ENCODE data around the gene CTNNB1.

CTNNB1 gene

GRCh38 chr3:41176596-41176995 lies 22.7 kb upstream of the CTNNB1 start:
- TF ChIP-seq, protein P1, sequence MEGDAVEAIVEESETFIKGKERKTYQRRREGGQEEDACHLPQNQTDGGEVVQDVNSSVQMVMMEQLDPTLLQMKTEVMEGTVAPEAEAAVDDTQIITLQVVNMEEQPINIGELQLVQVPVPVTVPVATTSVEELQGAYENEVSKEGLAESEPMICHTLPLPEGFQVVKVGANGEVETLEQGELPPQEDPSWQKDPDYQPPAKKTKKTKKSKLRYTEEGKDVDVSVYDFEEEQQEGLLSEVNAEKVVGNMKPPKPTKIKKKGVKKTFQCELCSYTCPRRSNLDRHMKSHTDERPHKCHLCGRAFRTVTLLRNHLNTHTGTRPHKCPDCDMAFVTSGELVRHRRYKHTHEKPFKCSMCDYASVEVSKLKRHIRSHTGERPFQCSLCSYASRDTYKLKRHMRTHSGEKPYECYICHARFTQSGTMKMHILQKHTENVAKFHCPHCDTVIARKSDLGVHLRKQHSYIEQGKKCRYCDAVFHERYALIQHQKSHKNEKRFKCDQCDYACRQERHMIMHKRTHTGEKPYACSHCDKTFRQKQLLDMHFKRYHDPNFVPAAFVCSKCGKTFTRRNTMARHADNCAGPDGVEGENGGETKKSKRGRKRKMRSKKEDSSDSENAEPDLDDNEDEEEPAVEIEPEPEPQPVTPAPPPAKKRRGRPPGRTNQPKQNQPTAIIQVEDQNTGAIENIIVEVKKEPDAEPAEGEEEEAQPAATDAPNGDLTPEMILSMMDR (conservative IDR thresholded peaks at IDR 0.05; ENCODE audit: low read depth, low read length): no peak
- H3K4me3 ChIP-seq (ENCODE audit: low read length): no peak overlapping the region
- no peak for DNase-seq (ENCODE audit: low read depth)

DNA sequence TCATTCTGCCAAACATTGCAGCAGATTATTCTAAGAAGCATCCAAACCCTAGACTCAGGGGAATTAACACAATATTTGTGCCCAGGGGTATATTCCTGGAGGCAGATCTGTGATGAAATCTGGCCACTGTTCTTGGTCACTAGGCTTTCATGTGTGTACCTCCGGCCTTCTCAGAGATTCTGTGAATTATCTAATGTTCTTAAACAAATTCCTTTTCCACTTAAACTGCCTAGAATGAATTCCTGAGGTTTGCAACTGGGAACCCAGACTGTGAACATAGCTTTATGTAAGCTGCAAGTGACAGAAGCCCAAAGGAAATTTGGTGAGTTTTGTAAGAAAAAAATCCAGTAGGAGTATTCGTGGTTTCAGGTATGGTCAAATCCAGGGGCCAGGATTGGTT lies 20.7 kb upstream of the CTNNB1 start:
- H3K4me3 ChIP-seq (ENCODE audit: low read length): no peak overlapping the region
- TF ChIP-seq, protein P1 (conservative IDR thresholded peaks at IDR 0.05; ENCODE audit: low read depth, low read length): no peak
- no peak for DNase-seq (ENCODE audit: low read depth)

DNA sequence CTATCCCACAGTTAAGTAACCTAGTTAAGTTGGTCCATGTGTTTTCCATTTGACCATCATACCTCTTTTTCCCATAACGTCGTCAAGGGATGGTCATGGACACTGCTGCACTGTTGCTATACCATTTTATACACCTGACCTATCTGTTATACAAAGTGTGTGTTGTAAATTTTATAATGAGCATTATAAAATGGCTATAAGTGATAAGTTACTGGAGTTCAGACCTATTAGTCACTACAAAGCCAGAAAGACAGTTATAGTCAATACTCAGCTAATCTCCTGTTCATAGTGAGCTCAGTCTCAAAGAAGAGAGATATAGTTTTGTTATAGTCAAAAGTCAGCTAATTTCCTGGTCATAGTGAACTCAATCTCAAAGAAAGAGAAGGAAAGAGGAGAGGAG lies 18.9 kb upstream of the CTNNB1 start:
- TF ChIP-seq, protein P1 (conservative IDR thresholded peaks at IDR 0.05; ENCODE audit: low read depth, low read length): no peak
- DNase-seq (ENCODE audit: low read depth): no peak
- H3K4me3 ChIP-seq (ENCODE audit: low read length): no peak overlapping the region

DNA sequence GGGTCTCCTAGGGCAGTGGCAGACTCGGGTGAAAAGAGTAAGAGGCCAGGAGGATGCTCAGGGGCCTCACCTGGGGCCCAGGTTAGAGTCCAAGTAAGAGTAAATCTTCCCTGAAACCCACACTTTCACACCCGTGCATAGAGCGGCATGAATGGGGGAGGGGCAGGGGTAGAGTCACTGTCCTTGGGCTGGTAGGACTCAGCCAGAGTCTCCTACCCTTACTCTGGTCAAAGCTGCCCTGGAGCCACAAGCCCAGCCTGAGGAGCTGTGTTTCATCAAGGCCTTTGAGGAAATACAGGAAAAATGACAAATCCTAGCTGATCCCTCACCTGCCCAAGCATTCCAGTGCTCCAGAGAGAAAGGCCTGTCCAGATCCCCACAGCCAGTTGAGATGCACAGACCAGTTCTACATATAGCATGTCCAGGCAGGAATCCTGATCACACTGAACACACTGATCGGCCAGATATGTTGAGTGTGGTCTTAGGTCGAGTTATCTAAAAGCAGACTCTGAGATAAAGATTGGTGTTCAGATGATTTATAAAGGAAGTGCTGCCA lies 16.7 kb upstream of the CTNNB1 start:
- TF ChIP-seq, protein P1 (conservative IDR thresholded peaks at IDR 0.05; ENCODE audit: low read depth, low read length): no peak
- no peak overlapping the region for H3K4me3 ChIP-seq (ENCODE audit: low read length)
- DNase-seq (ENCODE audit: low read depth): no peak

GRCh38 chr3:41184394-41184793 lies 14.9 kb upstream of the CTNNB1 start:
- no peak overlapping the region for H3K4me3 ChIP-seq (ENCODE audit: low read length)
- no peak for DNase-seq (ENCODE audit: low read depth)
- TF ChIP-seq, protein P1 (conservative IDR thresholded peaks at IDR 0.05; ENCODE audit: low read depth, low read length): no peak

DNA sequence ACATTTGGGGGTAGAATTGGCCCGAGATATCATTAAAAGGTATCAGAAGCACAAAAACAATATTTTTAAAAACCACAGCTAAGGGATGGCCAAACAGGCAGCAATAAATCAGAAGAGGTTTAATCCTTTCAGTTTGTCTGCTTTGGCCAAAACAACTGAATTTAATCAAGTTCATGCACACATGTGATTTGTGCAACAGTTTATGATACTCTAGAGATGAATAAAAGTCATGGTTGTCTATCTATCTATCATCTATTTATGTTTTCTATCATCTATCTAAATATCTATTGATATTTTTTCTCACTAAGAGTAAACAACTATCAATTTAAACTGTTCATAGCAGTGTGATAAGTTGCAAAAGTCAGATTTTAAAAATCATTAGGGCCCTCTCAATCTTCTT lies 13.0 kb upstream of the CTNNB1 start:
- H3K4me3 ChIP-seq (ENCODE audit: low read length): no peak overlapping the region
- DNase-seq (ENCODE audit: low read depth): no peak
- TF ChIP-seq, protein P1 (conservative IDR thresholded peaks at IDR 0.05; ENCODE audit: low read depth, low read length): no peak

DNA sequence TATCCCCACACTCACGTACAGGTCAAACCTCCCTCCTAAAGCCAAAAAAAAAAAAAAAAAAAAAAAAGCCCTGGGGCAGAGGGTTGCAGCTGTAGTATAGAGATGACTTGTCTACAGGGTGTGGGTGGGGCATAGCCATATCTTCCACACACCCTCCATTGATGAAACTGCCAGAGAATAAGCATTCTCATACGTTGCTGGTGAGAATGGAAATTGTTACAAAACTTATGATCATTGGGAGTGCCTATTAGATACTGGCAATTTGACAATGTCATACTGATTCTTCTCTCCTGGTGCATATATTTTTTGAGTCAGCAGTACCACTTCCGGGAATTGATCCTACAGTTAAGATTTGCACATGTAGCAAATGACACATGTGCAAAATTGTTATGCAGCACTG lies 11.0 kb upstream of the CTNNB1 start:
- H3K4me3 ChIP-seq (ENCODE audit: low read length): no peak overlapping the region
- TF ChIP-seq, protein P1 (conservative IDR thresholded peaks at IDR 0.05; ENCODE audit: low read depth, low read length): no peak
- DNase-seq (ENCODE audit: low read depth): no peak
